Brain microvascular endothelial cell (primary cell): ENCODE measurements around the gene KRTCAP2.

Experiments used
- DNase-seq: peaks from one replicate; pipeline ENCODE4 v3.0.0-alpha.2; 2020
- H3K27ac ChIP-seq: fragments of 250-450 bp; sonication (Bioruptor Pico); 2 replicates; pipeline ENCODE4 v1.5.1; 2020; ENCODE audit warnings: mild to moderate bottlenecking, moderate library complexity
- H3K27me3 ChIP-seq: fragments of 250-450 bp; sonication (Bioruptor Pico); replicated peaks from 2 replicates; pipeline ENCODE4 v1.5.1; 2020; ENCODE audit warnings: mild to moderate bottlenecking
- H3K36me3 ChIP-seq: fragments of 250-450 bp; sonication (Bioruptor Pico); replicated peaks from 2 replicates; pipeline ENCODE4 v1.5.1; 2020; ENCODE audit warnings: mild to moderate bottlenecking
- H3K4me3 ChIP-seq: 2 replicates; pipeline ENCODE4 v1.5.1; 2011; ENCODE audit warnings: low read depth, mild to moderate bottlenecking, control low read depth, low read length, moderate library complexity
- in situ Hi-C: cut with HindIII; loops from 2 replicates; pipeline ENCODE4 v1.10.0; 2017; ENCODE audit warnings: low sequenced_read_pairs, low pct_ligation_motif_present
- TF ChIP-seq, protein P1 (sequence below): IDR thresholded peaks from 2 replicates; pipeline ENCODE4 v1.5.1; 2011; ENCODE audit warnings: low read depth, mild to moderate bottlenecking, moderate library complexity, low read length, control low read depth, inconsistent platforms; ENCODE audit errors: missing control alignments

KRTCAP2 gene

DNA sequence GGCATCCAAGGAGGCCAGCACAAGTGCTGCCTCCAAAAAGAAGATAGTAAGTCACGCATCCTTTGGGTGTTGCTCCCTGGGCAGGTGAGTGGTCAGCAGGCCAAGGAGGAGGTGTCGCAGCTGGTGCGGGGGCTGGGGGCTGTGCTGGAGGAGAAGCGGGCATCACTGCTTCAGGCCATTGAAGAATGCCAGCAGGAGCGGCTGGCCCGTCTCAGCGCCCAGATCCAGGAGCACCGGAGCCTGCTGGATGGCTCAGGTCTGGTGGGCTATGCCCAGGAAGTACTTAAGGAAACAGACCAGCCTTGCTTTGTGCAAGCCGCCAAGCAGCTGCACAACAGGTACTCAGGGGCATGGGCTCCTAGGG lies 4.8 kb upstream of the KRTCAP2 start:
- H3K36me3 ChIP-seq, result peaks cover 32% of the 10 kb centered on the region
- in situ Hi-C loops, result no loop called here
- TF ChIP-seq, protein P1, sequence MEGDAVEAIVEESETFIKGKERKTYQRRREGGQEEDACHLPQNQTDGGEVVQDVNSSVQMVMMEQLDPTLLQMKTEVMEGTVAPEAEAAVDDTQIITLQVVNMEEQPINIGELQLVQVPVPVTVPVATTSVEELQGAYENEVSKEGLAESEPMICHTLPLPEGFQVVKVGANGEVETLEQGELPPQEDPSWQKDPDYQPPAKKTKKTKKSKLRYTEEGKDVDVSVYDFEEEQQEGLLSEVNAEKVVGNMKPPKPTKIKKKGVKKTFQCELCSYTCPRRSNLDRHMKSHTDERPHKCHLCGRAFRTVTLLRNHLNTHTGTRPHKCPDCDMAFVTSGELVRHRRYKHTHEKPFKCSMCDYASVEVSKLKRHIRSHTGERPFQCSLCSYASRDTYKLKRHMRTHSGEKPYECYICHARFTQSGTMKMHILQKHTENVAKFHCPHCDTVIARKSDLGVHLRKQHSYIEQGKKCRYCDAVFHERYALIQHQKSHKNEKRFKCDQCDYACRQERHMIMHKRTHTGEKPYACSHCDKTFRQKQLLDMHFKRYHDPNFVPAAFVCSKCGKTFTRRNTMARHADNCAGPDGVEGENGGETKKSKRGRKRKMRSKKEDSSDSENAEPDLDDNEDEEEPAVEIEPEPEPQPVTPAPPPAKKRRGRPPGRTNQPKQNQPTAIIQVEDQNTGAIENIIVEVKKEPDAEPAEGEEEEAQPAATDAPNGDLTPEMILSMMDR, result no peak
- no peak overlapping the region for H3K27ac ChIP-seq
- H3K27me3 ChIP-seq, result no peaks in the 10 kb centered on the region
- H3K4me3 ChIP-seq, result no peak overlapping the region
- no peak for DNase-seq

DNA sequence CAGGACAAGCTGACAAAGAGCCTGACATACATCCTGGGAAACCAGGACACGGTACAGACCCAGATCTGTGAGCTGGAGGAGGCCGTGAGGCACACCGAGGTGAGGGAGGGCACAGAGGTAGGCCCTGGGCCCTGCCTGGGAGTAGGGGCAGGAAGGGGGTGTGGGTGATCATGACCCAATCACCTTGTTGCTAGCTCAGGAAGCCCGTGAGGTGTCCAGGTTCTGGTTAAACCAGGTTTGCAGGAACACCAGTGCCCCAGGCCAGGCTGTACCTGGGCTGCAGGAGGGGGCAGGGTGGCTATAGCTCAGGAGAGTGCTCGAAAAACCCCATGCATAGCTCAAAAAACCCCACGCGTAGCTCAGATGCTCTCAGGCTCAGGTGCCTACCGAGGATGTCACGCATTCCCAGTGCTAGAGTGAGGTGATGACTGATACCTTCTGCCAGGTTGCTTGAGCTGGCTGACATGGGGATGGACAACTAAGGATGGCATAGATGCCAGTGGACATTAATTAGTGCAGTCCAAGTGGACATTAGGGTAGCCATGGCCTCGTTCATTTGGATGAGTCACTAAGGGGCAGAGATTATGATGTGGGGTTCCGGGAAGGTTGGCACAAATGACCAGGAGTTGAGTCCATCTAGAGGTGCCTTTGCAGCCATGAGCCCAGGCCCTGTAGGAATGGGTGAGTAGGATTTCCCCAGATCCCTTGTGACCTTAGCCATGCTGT lies 4.3 kb upstream of the KRTCAP2 start:
- no peak overlapping the region for H3K4me3 ChIP-seq
- H3K27ac ChIP-seq, result no peak overlapping the region
- no peaks in the 10 kb centered on the region for H3K27me3 ChIP-seq
- TF ChIP-seq, protein P1, result no peak
- no peak for DNase-seq
- peaks cover 32% of the 10 kb centered on the region for H3K36me3 ChIP-seq
- in situ Hi-C loops, result no loop called here

DNA sequence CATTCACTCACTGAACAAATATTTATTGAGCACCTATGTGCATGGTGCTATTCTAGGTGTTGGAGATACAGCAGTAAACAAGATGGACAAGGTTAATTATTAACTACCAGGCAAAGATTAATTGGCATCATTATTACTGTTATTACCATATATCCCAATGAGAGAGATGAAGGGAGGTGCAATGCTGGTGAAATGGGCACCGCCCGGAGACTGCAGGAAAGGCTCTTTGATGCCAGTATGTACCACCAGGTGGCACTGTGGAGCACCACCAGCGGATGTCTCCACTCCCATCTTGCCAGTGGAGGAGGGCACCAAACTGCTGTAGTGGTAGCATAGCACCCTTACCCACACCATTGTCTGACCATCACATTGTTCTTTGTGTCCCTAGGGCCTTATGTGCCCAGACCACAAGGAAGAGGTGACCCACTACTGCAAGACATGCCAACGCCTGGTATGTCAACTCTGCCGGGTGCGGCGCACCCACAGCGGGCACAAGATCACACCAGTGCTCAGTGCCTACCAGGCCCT lies 3.5 kb upstream of the KRTCAP2 start:
- in situ Hi-C loops, result no loop called here
- peaks cover 32% of the 10 kb centered on the region for H3K36me3 ChIP-seq
- TF ChIP-seq, protein P1, result peak; percentile 93
- peak; percentile 61 for DNase-seq
- no peaks in the 10 kb centered on the region for H3K27me3 ChIP-seq
- H3K27ac ChIP-seq, result no peak overlapping the region
- H3K4me3 ChIP-seq, result no peak overlapping the region

DNA sequence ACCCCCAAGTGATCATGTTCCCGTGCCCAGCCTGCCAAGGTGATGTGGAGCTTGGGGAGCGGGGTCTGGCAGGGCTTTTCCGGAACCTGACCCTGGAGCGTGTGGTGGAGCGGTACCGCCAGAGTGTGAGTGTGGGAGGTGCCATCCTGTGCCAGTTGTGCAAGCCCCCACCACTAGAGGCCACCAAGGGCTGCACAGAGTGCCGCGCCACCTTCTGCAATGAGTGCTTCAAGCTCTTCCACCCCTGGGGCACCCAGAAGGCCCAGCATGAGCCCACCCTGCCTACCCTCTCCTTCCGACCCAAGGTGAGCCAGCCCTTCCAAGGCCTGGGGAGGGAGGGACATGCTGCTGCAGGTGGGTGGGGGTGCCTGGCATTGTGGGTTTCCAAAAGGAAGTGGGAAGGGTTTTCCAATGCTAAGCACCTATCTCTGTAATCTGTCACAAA lies 2.8 kb upstream of the KRTCAP2 start:
- no peak for DNase-seq
- Histone ChIP-seq H3K36me3 (peaks cover 32% of the 10 kb centered on the region), H3K27me3 (no peaks in the 10 kb centered on the region), H3K4me3 (no peak overlapping the region), H3K27ac (no peak overlapping the region)
- TF ChIP-seq, protein P1, result no peak
- in situ Hi-C loops, result no loop called here

DNA sequence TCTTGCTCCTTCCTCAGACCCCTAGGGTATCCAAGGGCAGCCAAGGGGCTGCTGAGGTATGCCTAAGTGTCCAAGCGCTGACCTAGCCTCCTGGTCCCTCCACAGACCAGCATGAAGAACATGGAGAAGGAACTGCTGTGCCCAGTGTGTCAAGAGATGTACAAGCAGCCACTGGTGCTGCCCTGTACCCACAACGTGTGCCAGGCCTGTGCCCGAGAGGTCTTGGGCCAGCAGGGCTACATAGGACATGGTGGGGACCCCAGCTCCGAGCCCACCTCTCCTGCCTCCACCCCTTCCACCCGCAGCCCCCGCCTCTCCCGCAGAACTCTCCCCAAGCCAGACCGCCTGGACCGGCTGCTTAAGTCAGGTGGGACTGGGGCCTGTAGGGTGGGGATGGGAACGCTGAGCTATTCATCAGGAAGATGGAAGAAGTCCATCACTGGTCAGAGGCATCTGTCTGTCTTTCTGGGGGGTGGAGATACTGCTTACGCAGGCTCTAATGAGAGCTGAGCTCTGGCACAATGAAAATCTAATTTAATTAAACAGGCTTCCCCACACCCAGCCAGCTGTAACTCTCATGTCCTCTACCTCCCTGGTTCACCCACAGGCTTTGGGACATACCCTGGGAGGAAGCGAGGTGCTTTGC lies 2.3 kb upstream of the KRTCAP2 start:
- no peak for DNase-seq
- Histone ChIP-seq H3K4me3 (peak overlapping the region; percentile 96), H3K36me3 (peaks cover 31% of the 10 kb centered on the region), H3K27me3 (no peaks in the 10 kb centered on the region), H3K27ac (no peak overlapping the region)
- in situ Hi-C loops, result no loop called here
- TF ChIP-seq, protein P1, result no peak
